NCI-H2081 treated with DMSO at 0.1 percent for 48 hours (cell line): Measurements from ENCODE around the gene IL17B.
"Not testable (repeated sequence)": the region's sequence is repeated elsewhere in the genome, so short reads cannot be mapped to it uniquely, and the experiment has no call there.

Experiments used
- DNase-seq: peaks from one replicate; lab custom pipeline; 2025; lab: John Stamatoyannopoulos, UW

IL17B gene

GRCh38 chr5:149400304-149400703, 21.2 kb upstream of the IL17B start:
- no peak for DNase-seq

- DNase-seq: no peak
Measured at GRCh38 chr5:149399775-149400174, 20.7 kb upstream of the IL17B start.

- DNase-seq: not testable (repeated sequence)
Measured at GRCh38 chr5:149398747-149399266, 19.7 kb upstream of the IL17B start.

GRCh38 chr5:149397530-149397929, 18.4 kb upstream of the IL17B start:
- no peak for DNase-seq

- DNase-seq: not testable (repeated sequence)
Measured at GRCh38 chr5:149394996-149395395, 15.9 kb upstream of the IL17B start.

- DNase-seq: no peak
Measured at GRCh38 chr5:149392718-149393117, 13.6 kb upstream of the IL17B start.

GRCh38 chr5:149391524-149391923, 12.4 kb upstream of the IL17B start:
- no peak for DNase-seq

- DNase-seq: not testable (repeated sequence)
Measured at GRCh38 chr5:149391076-149391475, 12.0 kb upstream of the IL17B start.

GRCh38 chr5:149389552-149390495, 10.7 kb upstream of the IL17B start:
- DNase-seq: no peak

- no peak for DNase-seq
Measured at GRCh38 chr5:149388498-149389190, 9.6 kb upstream of the IL17B start.

GRCh38 chr5:149387982-149388381, 8.9 kb upstream of the IL17B start:
- no peak for DNase-seq

GRCh38 chr5:149387081-149387631, 8.1 kb upstream of the IL17B start:
- DNase-seq: no peak

- DNase-seq: no peak
Measured at GRCh38 chr5:149386166-149386565, 7.1 kb upstream of the IL17B start.

GRCh38 chr5:149383399-149383798, 4.3 kb upstream of the IL17B start:
- DNase-seq: no peak

GRCh38 chr5:149382517-149383220, 3.6 kb upstream of the IL17B start:
- DNase-seq: no peak

GRCh38 chr5:149381986-149382338, 2.9 kb upstream of the IL17B start:
- DNase-seq: no peak

- no peak for DNase-seq
Measured at GRCh38 chr5:149381261-149381985, 2.3 kb upstream of the IL17B start.

GRCh38 chr5:149380466-149381121, 1.5 kb upstream of the IL17B start:
- DNase-seq: no peak

- DNase-seq: no peak
Measured at GRCh38 chr5:149379818-149380374, 804 bp upstream of the IL17B start.

- DNase-seq: no peak
Measured at GRCh38 chr5:149378241-149378820, 761 bp downstream of the IL17B start.
